Measurements from ENCODE around the gene MYLK3. TPM values are rescaled to one million over a fixed set of nuclear protein-coding genes. Genes with fewer than 3 reads are reported as not detected.

MYLK3 gene
- total and polyA plus RNA-seq, 2 of the 4 experiments (the other 2 are of a cell fraction), result under 0.01 to 0.03 TPM

DNA sequence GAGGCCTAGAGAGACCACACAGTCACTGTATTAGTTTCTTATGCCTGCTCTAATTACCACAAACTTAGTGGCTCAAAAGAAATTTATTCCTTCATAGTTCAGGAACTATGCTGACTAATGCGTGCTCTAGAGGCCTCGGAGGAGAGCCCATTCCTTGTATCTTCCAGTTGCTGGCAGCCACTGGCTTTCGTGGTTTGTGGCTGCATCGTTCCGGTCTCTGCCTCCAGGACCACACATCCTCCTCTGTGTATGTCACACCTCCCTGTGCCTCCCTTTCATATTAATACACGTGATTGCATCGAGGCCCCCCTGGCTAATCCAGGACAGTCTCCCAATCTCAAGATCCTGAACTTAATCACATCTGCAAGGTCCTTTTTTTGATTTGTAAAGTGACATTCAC lies 16.9 kb upstream of the MYLK3 start:
- no peak overlapping the region for H3K18ac ChIP-seq (ENCODE audit: low read depth, low read length)
- H4K8ac ChIP-seq (ENCODE audit: low read depth in 2 of 2, low read length in 2 of 2), result no peak overlapping the region
- 62% methylated on average over 3 of the region's 7 CpGs; no CpG with 5 or more reads in 1 of the 2 experiments for WGBS, 2 experiments (ENCODE audit: extremely low coverage in 2 of 2, insufficient read length in 1 of 2)
- no peaks in the 10 kb centered on the region for H3K9me3 ChIP-seq (ENCODE audit: control insufficient read depth, insufficient read depth, low read length)
- H2AK9ac ChIP-seq (replicated peaks; ENCODE audit: low read depth, low read length, poor library complexity), result no peak overlapping the region
- no peaks in the 10 kb centered on the region for H3K36me3 ChIP-seq (ENCODE audit: control insufficient read depth, insufficient read depth, low read length)
- BruUV-seq (replicated peaks), result no TSS peak
- TF ChIP-seq NFE2L2 (IDR thresholded peaks at IDR 0.05; ENCODE audit: low read depth, low read length), result no peak
- TF ChIP-seq FOS (IDR thresholded peaks at IDR 0.05; ENCODE audit: low read depth, low read length), result no peak
- peak; percentile 10; the same call in 1 of the 2 replicates for TF ChIP-seq BHLHE40 (IDR thresholded peaks at IDR 0.05; ENCODE audit: low read depth, low read length)
- ChIA-PET POLR2A (ENCODE audit: unreplicated experiment) (no interaction called here), CTCF (no interaction called here)
- no peak overlapping the region for H3K27ac ChIP-seq (ENCODE audit: insufficient read depth, low read length)
- H2BK15ac ChIP-seq (ENCODE audit: low read depth, low read length), result no peak overlapping the region
- H3K4ac ChIP-seq (ENCODE audit: low read depth, low read length), result no peak overlapping the region
- no peaks in the 10 kb centered on the region; the same call in 1 of the 2 replicates for H3K27me3 ChIP-seq (ENCODE audit: control insufficient read depth, insufficient read depth, low read length)
- no peak overlapping the region for H3K4me2 ChIP-seq (ENCODE audit: low read depth, low read length)
- no peak overlapping the region for H3K9ac ChIP-seq (ENCODE audit: low read depth, low read length)
- no peaks in the 10 kb centered on the region for H4K20me1 ChIP-seq (ENCODE audit: insufficient read depth, low read length)
- H2BK20ac ChIP-seq (ENCODE audit: low read depth, low read length), result no peak overlapping the region
- no peak overlapping the region for H3K14ac ChIP-seq (replicated peaks; ENCODE audit: low read depth, low read length)
- intact Hi-C loops (cut with micrococcal nuclease), result no loop called here
- no peak overlapping the region for H2AK5ac ChIP-seq (ENCODE audit: low read depth, low read length)
- no peaks in the 10 kb centered on the region for H3K79me1 ChIP-seq (ENCODE audit: low read depth in 1 of 2, low read length in 2 of 2)
- ATAC-seq (ENCODE audit: low read depth), result peak; percentile 93
- no peak overlapping the region for H2BK5ac ChIP-seq (ENCODE audit: low read depth, low read length, poor library complexity, severe bottlenecking)
- no peak overlapping the region for H2BK120ac ChIP-seq (ENCODE audit: low read depth, low read length)
- dilution Hi-C loops (cut with HindIII; ENCODE audit: low sequenced_read_pairs, unreplicated experiment), result no loop called here
- no peak overlapping the region for H4K91ac ChIP-seq (ENCODE audit: insufficient read depth, low read depth, low read length)
- no peak overlapping the region for H3K56ac ChIP-seq (ENCODE audit: extremely low read depth, insufficient read depth, low read length)
- no peak overlapping the region for H3K4me3 ChIP-seq (ENCODE audit: insufficient read depth, low read depth, low read length)
- no peak overlapping the region for H3K23ac ChIP-seq (ENCODE audit: low read depth, low read length)
- H3K9me1 ChIP-seq (ENCODE audit: insufficient read depth, low read length), result no peaks in the 10 kb centered on the region
- DNase-seq, result peak; percentile 76
- no peak overlapping the region for H4K5ac ChIP-seq (ENCODE audit: low read depth, low read length)
- H2AFZ ChIP-seq (replicated peaks; ENCODE audit: low read length, poor library complexity), result no peak overlapping the region
- in situ Hi-C loops (cut with MboI; ENCODE audit: low sequenced_read_pairs), result no loop called here
- no peaks in the 10 kb centered on the region for H3K4me1 ChIP-seq (ENCODE audit: control insufficient read depth, insufficient read depth, low read length)
